GM21367 (cell line): ENCODE results near the gene SUGCT.
"Not testable (repeated sequence)": the region's sequence is repeated elsewhere in the genome, so short reads cannot be mapped to it uniquely, and the experiment has no call there.

Experiments used
- ATAC-seq: cut with Tn5 transposase; IDR thresholded peaks from one replicate; pipeline ENCODE4 v1.9.1; 2021; ENCODE audit not compliant: unreplicated experiment

The SUGCT gene

DNA sequence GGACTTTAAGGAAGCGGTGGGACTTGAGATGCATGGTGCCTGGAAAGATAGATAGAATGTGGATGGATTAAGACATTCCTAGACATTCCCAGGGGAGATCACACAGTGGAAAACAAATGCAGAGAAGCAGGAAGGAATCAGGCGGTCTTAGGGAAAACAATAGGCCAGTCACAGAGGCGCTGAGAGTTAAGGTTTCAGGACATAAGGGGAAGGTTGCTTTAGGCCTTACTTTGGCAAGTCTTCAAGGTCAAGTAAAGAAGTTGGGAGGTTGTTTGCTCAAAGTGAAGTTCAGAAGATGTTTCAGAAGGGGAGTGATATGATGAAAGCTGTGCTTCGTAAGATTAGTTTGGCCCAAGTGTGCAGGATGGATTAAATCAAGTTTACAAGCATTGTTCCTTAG lies 109.4 kb downstream of the SUGCT start:
- ATAC-seq: no peak

DNA sequence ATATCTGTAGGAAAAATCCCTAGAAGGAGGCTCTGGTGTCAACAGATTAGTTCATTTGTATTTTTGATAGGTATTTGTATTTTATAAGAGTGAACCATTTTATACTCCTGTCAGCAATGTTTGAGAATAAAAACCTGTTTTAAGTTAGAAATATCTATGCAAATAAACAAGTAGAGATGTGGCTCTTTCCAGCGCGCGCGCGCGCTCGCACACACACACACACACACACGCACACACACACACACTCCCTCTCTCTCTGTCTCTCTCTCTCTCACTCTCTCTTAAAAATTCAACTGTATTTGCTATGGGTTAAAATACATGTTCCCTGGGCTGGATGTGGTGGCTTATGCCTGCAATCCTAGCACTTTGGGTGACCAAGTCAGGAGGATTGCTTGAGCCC lies 113.9 kb downstream of the SUGCT start:
- ATAC-seq: no peak

DNA sequence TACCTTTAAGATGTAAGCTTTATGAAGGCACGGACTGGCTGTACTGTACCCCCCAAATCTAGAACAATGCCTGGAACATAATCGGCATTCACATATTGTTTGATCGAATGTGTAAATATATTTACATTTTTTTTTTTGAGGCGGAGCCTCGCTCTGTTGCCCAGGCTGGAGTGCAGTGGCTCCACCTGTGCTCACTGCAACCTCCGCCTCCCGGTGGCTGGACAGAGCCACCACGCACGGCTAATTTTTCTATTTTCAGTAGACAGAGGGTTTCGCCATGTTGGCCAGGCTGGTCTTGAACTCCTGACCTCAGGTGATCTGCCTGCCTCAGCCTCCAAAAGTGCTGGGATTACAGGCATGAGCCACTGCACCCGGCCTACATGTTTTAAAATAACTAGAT lies 118.6 kb downstream of the SUGCT start:
- not testable (repeated sequence) for ATAC-seq

DNA sequence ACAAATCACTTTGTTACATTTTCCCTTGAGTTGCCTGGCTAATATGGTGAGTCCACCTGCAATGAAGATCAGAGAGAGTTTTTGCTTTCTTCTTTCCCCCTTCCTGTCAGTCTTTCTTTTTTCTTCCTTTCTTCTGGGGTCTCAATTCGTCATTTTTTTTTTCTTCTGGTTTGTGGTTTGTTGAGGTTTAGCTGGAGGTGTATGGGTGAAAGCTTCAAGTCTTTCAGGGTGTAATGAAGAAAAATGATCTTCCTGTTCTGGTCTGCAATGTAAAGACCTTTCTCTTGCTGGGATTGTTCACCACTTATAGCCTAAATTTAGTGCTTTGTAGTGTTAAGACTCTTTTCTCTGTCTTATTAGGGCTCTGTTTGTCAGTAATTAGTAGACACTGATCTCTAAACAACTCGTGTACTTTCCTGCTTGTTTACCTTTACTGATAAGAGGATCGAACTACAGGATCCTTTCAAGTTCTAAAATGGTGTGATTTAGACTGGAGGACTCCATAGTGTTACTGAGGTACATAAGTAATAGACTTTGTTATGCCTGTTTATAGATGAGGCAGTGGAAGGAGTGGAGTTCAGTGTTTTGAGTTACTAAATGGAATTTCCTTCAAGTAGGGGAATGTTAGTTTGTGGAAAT lies 129.1 kb downstream of the SUGCT start:
- no peak for ATAC-seq

DNA sequence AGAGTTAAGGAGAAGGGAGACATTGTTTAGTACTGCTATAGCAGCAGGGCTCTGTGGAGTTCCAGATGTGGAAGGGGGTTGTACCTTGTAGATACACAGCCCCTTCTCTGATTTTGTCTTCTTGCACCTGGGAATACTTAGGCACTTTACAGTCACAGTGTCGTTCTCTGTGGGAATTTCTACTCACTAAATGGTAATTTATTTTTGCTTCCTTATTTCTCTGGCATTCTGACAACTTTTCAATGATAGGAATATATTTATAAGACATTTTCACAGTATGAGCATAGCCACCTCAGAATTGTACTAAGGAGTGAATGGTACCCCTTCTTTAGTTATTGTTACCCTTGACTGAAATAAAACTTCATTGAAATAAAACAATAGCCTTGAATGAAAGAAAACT lies 132.8 kb downstream of the SUGCT start:
- ATAC-seq: no peak

DNA sequence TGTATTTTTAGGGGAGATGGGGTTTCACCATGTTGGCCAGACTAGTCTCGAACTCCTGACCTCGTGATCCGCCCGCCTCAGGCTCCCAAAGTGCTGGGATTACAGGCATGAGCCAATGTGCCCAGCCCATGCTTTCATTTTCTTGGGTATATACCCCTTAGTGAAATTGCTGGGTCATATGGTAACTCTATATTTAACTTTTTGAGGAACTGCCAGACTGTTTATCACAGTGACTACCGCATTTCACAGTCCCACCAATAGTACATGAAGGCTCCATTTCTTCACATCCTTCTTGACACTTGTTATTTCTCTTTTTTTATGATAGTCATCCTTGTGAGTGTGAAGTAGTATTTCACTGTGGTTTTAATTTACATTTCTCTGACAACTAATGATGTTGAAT lies 134.0 kb downstream of the SUGCT start:
- not testable (repeated sequence) for ATAC-seq

DNA sequence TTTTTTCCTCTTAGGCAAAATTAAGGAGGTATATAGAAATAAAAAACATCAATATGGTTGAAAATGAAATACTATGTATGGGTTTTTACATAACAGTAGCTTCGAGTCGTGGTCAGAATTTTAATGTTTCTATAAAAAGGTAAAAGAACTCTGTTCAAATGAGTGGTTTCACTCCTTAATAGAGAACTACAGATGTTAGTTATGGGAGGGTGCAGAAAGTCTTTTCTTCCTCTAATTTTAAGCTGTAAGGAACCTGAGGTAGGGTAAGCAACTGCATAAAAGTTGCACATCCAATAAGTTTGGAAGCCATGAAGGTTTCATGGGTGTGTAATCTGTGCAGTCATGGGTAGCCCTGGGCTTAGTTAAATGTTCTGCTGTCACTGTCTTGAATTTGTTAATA lies 141.3 kb downstream of the SUGCT start:
- no peak for ATAC-seq

DNA sequence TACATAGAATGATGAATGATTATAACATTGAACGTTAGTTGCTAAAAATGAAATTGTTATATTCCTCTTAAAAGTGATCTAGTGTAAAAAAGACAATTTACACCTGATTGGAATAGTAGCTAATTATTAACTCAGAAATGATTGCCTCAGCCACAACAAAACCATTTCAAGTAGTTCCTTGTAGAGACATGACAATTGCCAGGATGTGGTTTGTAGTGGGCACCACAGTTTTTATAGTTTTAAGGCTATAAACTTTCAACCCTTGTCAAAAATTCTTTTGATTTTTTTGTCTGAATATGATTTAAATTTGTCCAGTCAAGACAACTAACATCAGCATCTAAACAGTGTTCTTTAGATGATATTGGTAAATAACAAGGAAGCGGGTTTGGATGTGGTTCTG lies 145.2 kb downstream of the SUGCT start:
- ATAC-seq: no peak

DNA sequence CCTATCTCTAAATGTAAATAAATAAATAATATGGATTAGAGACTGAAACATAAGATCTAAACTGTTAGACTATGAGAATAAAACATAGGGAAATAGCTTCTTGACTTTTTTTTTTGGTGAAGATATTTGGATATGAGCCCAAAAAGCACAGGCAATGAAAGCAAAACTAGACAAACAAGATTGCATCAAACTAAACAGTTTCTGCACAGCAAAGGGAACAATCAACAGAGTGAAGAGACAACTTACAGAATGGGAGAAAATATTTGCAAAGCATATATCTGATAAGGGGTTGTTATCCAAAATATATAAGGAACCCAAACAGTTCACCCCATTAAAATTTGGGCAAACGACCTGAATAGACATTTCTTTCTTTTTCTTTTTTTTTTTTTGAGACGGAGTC lies 148.1 kb downstream of the SUGCT start:
- no peak for ATAC-seq

DNA sequence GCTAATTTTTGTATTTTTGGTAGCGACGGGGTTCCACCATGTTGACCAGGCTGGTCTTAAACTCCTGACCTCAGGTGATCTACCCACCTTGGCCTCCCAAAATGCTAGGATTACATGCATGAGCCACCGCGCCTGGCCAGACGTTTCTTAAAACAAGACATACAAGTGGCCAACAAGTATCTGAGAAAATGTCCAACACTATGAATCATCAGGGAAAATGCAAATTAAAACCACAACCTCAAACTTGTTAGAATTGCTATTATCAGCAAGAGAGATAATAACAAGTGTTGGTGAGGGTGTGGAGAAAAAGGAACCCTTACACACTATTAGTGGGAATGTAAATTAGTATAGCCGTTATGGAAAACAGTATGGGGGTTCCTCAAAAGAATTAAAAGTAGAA lies 148.6 kb downstream of the SUGCT start:
- no peak for ATAC-seq

DNA sequence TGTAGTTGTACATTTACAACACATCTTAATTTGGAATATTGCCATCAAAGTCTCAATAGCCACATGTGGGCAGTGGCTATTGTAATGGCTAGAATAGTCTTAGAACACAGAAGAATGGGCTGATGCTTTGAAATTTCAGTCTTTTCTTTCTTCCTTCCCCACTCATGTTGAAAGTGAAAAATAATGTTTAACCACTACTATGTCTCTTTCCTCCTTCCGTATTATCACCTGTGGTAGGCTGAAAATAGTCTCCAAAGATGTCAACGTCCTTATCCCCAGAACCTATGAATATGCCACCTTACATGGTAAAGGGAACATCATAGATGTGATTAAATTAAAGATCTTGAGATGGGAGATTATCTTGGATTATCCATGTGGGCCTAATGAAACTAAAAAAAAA lies 154.0 kb downstream of the SUGCT start:
- ATAC-seq: peak; percentile 63

DNA sequence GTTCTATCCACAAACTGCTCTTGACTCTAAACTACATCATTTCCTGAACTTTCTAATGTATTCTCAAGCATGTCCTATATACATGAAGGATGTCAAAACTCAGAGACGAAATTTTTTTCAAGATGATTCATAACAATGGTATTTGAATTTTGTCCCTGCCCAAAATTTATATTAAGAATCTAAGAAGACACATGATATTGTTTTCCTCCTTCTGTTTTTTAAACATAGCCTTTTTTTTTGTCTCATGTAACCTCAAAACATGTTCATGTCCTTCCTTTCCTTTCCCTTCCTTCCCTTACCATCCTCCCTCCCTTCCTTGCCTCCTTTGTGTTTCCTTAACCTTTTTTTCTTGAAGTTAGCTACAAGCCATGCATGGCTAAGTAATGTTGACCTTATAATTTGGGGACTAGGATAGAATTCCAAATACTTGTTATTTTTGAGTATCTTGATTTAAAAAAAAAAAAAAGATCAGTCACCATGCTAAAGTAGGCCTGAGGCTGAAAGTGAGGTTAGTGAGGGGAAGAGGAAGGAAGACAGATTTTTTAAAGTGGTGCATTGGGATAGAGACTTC lies 163.0 kb downstream of the SUGCT start:
- ATAC-seq: no peak

DNA sequence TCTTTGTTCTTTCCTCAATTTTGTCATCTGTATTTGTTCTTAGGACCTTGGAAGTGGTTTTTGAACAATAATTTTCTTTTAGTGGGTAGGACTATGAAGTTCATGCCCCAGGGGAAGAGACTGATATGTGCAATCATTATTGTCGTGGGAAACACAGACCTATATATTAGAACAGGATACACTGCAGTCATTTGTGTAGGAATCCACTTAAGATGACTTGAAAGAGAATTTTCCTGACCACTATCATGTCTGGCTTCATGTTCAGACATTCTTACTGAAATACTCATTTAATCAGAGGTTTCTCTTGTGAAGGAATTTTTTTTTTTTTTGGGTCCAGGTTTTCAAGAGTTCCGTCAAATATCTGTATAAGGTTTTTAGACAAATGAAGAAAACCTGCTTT lies 163.6 kb downstream of the SUGCT start:
- no peak for ATAC-seq

DNA sequence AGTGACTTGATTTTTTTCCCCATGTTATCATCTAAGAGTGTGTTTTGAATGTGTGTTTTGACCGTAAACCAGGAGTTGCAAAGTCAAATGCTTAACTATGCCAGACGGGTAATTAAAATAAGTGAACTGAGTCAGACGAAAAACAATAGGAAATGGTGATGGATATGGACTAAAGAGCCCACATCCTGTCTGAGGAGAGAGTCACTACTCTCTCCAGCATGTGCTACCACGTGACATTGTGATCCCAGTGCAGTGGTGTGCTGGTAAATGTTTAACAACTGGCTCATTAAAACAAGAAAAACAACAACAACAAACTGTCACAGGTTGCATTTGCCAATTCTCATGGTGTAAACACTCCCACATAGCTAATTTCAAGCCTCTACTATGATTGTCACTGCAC lies 164.3 kb downstream of the SUGCT start:
- ATAC-seq: no peak

DNA sequence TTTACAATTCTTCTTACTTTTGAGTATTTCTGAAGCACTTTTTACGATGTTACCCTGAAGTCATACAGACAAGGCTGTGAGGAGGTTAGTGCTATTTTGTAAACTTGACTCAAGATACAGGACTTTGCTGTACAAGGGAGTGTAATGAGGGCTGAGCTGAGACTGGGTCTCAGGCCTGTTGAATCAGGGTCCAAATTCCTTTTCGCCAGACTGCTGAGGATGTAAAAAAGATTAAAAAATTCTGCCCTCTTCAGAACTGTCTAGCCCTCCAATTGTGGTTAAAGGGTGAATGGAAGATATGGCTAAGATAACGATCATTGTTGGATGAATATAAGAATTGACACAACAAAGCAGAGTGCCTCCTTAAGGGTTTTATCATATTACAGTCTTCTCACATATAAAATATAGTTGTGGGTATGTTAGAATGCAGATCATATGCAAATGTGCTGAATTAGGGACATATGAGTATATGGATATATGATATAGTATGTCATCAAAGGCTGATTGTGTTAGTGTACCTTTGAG lies 165.4 kb downstream of the SUGCT start:
- ATAC-seq: no peak

DNA sequence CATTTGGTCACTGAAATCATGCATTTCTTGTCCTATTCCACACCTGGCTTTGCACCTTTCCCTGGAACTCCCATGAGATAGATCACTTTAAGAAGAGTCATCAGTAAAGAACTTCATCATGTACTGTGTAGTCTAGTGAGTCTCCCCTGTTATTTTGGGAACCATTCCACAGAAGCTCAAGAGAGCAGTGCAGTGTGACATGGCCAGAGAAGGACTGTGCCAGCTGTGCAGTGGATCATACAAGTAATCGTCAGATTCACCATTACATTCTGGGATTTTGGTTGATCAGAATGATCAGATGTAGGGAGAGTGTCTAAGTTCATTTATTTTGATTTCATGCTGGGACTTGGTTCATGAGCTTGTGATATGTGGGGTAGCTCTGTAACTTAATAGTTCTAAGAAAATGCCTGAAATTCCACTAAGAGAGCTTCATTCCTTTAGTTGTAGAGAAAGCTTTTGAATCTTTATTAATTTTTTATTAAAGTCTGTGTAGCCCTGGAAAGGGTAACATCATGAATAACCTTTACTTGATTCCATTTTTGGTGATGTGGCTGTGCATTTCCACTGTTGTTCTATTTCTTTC lies 166.8 kb downstream of the SUGCT start:
- no peak for ATAC-seq

DNA sequence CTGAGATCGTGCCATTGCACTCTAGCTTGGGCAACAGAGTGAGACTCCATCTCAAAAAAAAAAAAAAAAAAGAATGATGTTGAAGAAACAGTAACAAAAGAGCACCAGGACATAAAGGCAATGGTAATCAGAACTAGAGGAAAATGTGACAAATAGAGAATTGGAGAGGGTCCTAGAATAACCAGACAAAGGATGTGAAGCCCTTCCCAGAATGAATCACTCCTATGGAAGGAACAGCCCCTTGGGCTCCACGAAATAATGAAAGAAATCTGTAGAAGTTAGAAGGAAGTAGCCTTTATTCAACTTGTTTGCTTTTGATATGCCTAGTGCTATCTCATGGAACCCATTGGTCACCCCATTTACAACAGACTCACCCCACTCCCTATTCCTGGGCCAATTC lies 169.2 kb downstream of the SUGCT start:
- no peak for ATAC-seq

DNA sequence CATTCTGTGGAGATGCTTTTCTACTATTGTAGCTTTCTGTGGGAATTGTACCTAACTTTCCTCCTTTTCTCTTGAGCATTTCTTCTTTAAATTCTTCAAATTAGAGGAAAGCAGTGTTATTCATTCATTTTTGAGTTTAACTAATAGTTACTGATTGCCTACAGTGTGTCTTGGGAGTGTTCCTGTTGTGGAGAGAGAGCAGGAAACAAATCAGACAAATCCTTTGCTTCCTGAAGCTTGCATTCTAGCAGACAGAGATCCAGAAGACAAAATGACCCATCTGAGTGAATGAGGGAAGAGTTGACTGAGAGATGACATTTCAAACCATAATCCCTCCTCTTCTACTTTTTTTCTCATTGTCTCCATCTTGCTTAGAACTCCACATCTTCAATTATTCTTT lies 170.4 kb downstream of the SUGCT start:
- no peak for ATAC-seq

DNA sequence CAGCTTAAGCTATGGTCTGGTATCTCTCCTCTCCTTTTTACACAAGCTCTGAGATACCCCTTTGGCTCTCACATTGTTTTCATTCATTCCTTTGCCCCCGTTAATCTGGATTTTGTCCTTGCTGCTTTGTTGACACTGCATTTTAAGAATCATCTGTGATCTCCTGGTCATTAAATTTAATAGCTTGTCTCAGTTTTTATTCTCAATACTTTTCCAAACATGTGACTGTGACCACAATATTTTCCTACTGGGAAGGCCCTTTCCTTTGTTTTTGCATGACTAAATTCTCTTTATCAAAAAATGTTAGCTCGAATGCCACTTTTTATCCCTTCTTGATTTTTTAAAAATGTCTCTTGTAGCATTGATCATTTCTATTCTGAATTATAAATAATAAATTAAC lies 171.2 kb downstream of the SUGCT start:
- ATAC-seq: no peak

DNA sequence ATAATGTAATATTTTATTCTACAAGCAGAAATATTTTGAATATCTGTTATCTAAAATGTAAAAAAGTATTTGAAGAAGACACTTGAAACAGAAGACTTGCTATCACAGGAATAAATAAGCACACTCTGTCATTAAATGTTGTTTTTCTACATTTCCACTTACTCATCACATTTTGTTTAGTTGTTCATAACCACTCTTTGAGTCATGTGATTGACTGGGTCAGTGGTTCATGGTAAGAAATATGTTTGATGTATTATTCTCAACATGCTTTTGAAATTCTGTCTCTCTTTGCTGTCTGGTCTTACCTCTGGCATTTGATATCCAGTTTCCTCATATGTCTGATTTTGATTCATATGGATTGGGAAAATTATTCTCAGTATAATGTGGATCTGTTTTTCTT lies 171.8 kb downstream of the SUGCT start:
- ATAC-seq: no peak

DNA sequence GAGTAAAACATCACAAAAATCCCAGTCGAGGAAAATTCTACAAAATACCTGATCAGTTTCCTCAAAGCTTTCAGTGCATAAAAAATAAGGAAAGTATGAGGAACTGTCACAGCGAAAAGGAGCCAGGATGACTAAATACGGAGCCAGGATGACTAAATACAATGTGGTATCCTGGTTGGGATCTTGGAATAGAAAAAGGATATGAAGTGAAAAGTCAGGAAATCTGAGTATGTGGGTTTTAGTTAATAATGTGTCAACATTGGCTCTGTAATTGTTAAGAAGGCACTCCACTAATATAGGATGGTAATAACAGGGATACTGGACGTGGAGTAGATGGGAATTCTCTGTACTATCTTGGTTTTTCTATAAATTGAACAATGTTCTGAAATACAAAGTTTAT lies 175.5 kb downstream of the SUGCT start:
- ATAC-seq: no peak

DNA sequence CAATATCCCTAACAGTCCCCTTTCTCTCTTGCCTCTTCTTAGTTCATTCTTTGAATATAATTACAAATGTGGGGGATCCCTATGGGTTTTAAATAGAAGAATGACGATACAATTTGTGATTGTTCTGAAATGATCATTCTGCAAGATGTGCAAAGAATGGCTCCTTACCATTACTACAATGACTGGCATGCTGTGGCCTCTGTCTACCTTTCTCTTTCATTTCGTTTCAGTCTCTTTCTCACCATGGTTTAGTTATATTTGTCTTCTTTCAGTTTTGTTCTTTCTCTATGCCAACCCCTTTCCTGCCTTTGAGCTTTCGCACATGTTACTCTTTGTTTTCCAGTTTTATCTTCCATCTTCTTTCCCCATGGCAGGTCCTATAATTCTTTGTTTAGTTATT lies 176.5 kb downstream of the SUGCT start:
- ATAC-seq: peak; percentile 100

DNA sequence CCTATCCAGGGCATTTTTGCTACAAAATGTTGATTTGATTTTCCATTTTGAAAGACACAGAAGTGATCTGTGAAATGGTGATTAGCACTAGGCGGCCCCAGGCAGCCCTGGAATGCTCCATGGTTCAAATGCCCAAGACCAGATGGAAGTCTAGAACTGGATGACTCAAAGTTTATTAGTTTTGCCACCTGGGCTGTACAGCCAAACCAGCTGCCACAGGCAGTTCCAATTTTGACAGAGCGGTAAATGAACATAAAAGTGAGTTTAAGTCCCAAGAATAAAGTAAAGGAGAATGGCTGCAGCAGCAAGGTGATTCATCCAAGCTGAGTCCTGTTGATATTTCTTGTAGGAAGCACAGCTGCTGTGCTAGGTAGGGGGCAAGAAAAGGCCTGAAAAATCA lies 180.5 kb downstream of the SUGCT start:
- ATAC-seq: no peak
